GM23338 (cell line): ENCODE data around the gene MYO5A. TPM values are rescaled to one million over a fixed set of nuclear protein-coding genes. Genes with fewer than 3 reads are reported as not detected.

ENCODE experiments used
- ATAC-seq: fragments of 200-7000 bp; cut with Tn5 transposase; 3 replicates; pipeline ENCODE4 v1.9.1; 2020
- DNase-seq: peaks from one replicate; pipeline ENCODE4 v3.0.0-alpha.2; 2015; ENCODE audit warnings: low spot score
- H2AFZ ChIP-seq: fragments of 200-600 bp; sonication (generic); 2 replicates; pipeline ENCODE4 v1.8.0; 2016; ENCODE audit warnings: antibody characterized with exemption, mild to moderate bottlenecking, moderate library complexity
- H3F3A ChIP-seq: fragments of 200-600 bp; sonication (generic); replicated peaks from 2 replicates; pipeline ENCODE4 v1.8.0; 2017; ENCODE audit warnings: antibody characterized with exemption, mixed run types, low read depth
- H3K27ac ChIP-seq: fragments of 200-600 bp; sonication (generic); 2 replicates; pipeline ENCODE4 v1.6.1; 2016; ENCODE audit warnings: low read depth
- H3K27me3 ChIP-seq: fragments of 200-600 bp; sonication (generic); 2 replicates; pipeline ENCODE4 v1.8.0; 2016; ENCODE audit warnings: mild to moderate bottlenecking, mixed run types, moderate library complexity; ENCODE audit not compliant: insufficient read depth
- H3K36me3 ChIP-seq: fragments of 200-600 bp; sonication (generic); 2 replicates; pipeline ENCODE4 v1.8.0; 2016; ENCODE audit warnings: mild to moderate bottlenecking; ENCODE audit not compliant: insufficient read depth
- H3K4me1 ChIP-seq: fragments of 200-600 bp; sonication (generic); 2 replicates; pipeline ENCODE4 v1.8.0; 2016; ENCODE audit warnings: mild to moderate bottlenecking, moderate library complexity; ENCODE audit not compliant: insufficient read depth
- H3K4me2 ChIP-seq: fragments of 200-600 bp; sonication (generic); 2 replicates; pipeline ENCODE4 v1.7.1; 2017; ENCODE audit warnings: mixed run types
- H3K4me3 ChIP-seq: fragments of 200-600 bp; sonication (generic); 2 replicates; pipeline ENCODE4 v1.6.1; 2016; ENCODE audit warnings: mixed run types
- H3K79me2 ChIP-seq: fragments of 200-600 bp; sonication (generic); replicated peaks from 2 replicates; pipeline ENCODE4 v1.8.0; 2017; ENCODE audit warnings: mild to moderate bottlenecking; ENCODE audit not compliant: insufficient read depth
- H3K9me2 ChIP-seq: fragments of 200-600 bp; sonication (generic); 2 replicates; pipeline ENCODE4 v1.8.0; 2017; ENCODE audit not compliant: insufficient read depth
- H4K20me1 ChIP-seq: fragments of 200-600 bp; sonication (generic); replicated peaks from 2 replicates; pipeline ENCODE4 v1.8.0; 2017; ENCODE audit warnings: mild to moderate bottlenecking; ENCODE audit not compliant: insufficient read depth
- H3K27ac Mint-ChIP-seq: 2 replicates; pipeline ENCODE4 v1.8.0; 2020; ENCODE audit warnings: inconsistent platforms, mild to moderate bottlenecking, moderate library complexity, mixed read lengths
- H3K27me3 Mint-ChIP-seq: 3 replicates; pipeline ENCODE4 v1.8.0; 2022; ENCODE audit warnings: low read depth, mild to moderate bottlenecking, moderate library complexity, mixed read lengths, inconsistent platforms; ENCODE audit not compliant: insufficient read depth, poor library complexity
- H3K36me3 Mint-ChIP-seq: 3 replicates; pipeline ENCODE4 v1.8.0; 2021; ENCODE audit warnings: low read depth, mild to moderate bottlenecking, inconsistent platforms, moderate library complexity, mixed read lengths
- H3K4me1 Mint-ChIP-seq: 3 replicates; pipeline ENCODE4 v1.8.0; 2020; ENCODE audit warnings: mild to moderate bottlenecking, inconsistent platforms, mixed read lengths
- H3K4me3 Mint-ChIP-seq: 3 replicates; pipeline ENCODE4 v1.8.0; 2021; ENCODE audit warnings: moderate library complexity, mild to moderate bottlenecking, inconsistent platforms, mixed read lengths
- H3K9me3 Mint-ChIP-seq: 3 replicates; pipeline ENCODE4 v1.8.0; 2020; ENCODE audit warnings: moderate library complexity, mild to moderate bottlenecking, inconsistent platforms, mixed read lengths
- CREB1 ChIP-seq: fragments of 250-450 bp; sonication (Bioruptor Pico); IDR thresholded peaks from 2 replicates; pipeline ENCODE4 v1.5.0; 2020; ENCODE audit warnings: low read depth, mild to moderate bottlenecking, moderate library complexity
- CTCF ChIP-seq, 2 experiments: fragments of 200-600 bp in 1 of 2; sonication (generic) in 1 of 2; conservative IDR thresholded peaks; 2 replicates each; pipeline versions ENCODE4 v1.5.1 to v1.6.1; 2016 to 2017; ENCODE audit warnings: antibody characterized with exemption in 2 of 2, low read depth in 2 of 2, mild to moderate bottlenecking in 2 of 2, moderate library complexity in 1 of 2
- EZH2 ChIP-seq: fragments of 200-600 bp; sonication (generic); IDR thresholded peaks from one replicate; pipeline ENCODE4 v1.8.0; 2017; ENCODE audit warnings: antibody characterized with exemption, mild to moderate bottlenecking, low read depth; ENCODE audit not compliant: unreplicated experiment
- EZH2phosphoT487 ChIP-seq: fragments of 200-600 bp; sonication (generic); IDR thresholded peaks from one replicate; pipeline ENCODE4 v1.8.1; 2018; ENCODE audit warnings: antibody characterized with exemption; ENCODE audit not compliant: unreplicated experiment
- POLR2AphosphoS5 ChIP-seq: IDR thresholded peaks from 2 replicates; pipeline ENCODE4 v1.6.1; 2016; ENCODE audit warnings: antibody characterized with exemption, low read depth
- ZNF114 ChIP-seq: fragments of 250-450 bp; sonication (Bioruptor Pico); IDR thresholded peaks from 2 replicates; pipeline ENCODE4 v1.5.0; 2020; ENCODE audit warnings: mild to moderate bottlenecking, moderate library complexity
- polyA plus RNA-seq: library from polyadenylated mRNA; unstranded; fragments of >200 nt; fragmentation: Nextera tagmentation; extraction: Ambion mirVana; gene quantifications from 2 replicates; pipeline ENCODE4 v1.2.1, GENCODE V29; 2016
- total RNA-seq: library from RNA; depleted of rRNA; stranded (reverse); fragments of >200 nt; shearing (Covaris generic); gene quantifications from 2 replicates; pipeline ENCODE4 v1.2.3, GENCODE V29; 2014
- TF ChIP-seq, protein P1 (sequence below): fragments of 250-450 bp; sonication (Bioruptor Pico); IDR thresholded peaks from 2 replicates; pipeline ENCODE4 v1.5.0; 2020; ENCODE audit warnings: mild to moderate bottlenecking, moderate library complexity

The MYO5A gene
- total and polyA plus RNA-seq, 2 experiments from 2014 or later, result 5.7 to 31.8 TPM

GRCh38 chr15:52328680-52329079, 200.0 kb downstream of the MYO5A start (continued):
- TF ChIP-seq, protein P1, sequence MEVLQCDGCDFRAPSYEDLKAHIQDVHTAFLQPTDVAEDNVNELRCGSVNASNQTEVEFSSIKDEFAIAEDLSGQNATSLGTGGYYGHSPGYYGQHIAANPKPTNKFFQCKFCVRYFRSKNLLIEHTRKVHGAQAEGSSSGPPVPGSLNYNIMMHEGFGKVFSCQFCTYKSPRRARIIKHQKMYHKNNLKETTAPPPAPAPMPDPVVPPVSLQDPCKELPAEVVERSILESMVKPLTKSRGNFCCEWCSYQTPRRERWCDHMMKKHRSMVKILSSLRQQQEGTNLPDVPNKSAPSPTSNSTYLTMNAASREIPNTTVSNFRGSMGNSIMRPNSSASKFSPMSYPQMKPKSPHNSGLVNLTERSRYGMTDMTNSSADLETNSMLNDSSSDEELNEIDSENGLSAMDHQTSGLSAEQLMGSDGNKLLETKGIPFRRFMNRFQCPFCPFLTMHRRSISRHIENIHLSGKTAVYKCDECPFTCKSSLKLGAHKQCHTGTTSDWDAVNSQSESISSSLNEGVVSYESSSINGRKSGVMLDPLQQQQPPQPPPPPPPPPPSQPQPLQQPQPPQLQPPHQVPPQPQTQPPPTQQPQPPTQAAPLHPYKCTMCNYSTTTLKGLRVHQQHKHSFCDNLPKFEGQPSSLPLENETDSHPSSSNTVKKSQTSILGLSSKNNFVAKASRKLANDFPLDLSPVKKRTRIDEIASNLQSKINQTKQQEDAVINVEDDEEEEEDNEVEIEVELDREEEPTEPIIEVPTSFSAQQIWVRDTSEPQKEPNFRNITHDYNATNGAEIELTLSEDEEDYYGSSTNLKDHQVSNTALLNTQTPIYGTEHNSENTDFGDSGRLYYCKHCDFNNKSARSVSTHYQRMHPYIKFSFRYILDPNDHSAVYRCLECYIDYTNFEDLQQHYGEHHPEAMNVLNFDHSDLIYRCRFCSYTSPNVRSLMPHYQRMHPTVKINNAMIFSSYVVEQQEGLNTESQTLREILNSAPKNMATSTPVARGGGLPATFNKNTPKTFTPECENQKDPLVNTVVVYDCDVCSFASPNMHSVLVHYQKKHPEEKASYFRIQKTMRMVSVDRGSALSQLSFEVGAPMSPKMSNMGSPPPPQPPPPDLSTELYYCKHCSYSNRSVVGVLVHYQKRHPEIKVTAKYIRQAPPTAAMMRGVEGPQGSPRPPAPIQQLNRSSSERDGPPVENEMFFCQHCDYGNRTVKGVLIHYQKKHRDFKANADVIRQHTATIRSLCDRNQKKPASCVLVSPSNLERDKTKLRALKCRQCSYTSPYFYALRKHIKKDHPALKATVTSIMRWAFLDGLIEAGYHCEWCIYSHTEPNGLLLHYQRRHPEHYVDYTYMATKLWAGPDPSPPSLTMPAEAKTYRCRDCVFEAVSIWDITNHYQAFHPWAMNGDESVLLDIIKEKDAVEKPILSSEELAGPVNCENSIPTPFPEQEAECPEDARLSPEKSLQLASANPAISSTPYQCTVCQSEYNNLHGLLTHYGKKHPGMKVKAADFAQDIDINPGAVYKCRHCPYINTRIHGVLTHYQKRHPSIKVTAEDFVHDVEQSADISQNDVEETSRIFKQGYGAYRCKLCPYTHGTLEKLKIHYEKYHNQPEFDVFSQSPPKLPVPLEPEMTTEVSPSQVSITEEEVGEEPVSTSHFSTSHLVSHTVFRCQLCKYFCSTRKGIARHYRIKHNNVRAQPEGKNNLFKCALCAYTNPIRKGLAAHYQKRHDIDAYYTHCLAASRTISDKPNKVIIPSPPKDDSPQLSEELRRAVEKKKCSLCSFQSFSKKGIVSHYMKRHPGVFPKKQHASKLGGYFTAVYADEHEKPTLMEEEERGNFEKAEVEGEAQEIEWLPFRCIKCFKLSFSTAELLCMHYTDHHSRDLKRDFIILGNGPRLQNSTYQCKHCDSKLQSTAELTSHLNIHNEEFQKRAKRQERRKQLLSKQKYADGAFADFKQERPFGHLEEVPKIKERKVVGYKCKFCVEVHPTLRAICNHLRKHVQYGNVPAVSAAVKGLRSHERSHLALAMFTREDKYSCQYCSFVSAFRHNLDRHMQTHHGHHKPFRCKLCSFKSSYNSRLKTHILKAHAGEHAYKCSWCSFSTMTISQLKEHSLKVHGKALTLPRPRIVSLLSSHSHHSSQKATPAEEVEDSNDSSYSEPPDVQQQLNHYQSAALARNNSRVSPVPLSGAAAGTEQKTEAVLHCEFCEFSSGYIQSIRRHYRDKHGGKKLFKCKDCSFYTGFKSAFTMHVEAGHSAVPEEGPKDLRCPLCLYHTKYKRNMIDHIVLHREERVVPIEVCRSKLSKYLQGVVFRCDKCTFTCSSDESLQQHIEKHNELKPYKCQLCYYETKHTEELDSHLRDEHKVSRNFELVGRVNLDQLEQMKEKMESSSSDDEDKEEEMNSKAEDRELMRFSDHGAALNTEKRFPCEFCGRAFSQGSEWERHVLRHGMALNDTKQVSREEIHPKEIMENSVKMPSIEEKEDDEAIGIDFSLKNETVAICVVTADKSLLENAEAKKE (CRISPR knock-in tag), result no peak

DNA sequence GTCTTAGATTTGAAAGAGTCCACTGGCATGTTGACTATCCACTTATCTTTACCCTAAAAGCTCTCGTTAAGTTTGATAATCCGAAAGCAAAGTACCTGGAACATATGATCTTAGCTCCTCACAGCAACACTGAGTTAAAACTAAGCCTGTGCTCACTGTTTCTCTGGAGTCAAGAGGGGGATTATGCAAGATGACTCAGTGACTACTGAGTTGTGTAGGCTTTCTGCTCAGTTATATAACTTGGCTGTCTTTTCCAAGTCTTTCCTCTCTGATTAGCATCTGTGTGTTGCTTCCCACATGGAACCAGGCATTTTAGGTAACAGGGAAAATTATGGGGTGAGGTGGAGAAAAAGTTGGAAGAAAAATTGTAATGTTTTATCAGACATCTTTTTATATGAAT, 201.9 kb downstream of the MYO5A start:
- H3K4me3 ChIP-seq, result no peak overlapping the region
- Mint-ChIP-seq H3K9me3 (no peaks in the 10 kb centered on the region), H3K4me1 (peaks cover 7% of the 10 kb centered on the region), H3K36me3 (peaks cover 6% of the 10 kb centered on the region; the same call in 2 of the 3 replicates), H3K4me3 (no peak overlapping the region), H3K27me3 (no peaks in the 10 kb centered on the region), H3K27ac (no peak overlapping the region)
- H3K36me3 ChIP-seq, result no peaks in the 10 kb centered on the region
- H3F3A ChIP-seq, result no peaks in the 10 kb centered on the region
- DNase-seq (no peak), ATAC-seq (no peak)
- H3K27ac ChIP-seq, result no peak overlapping the region
- H3K4me2 ChIP-seq, result no peak overlapping the region
- H3K27me3 ChIP-seq, result no peaks in the 10 kb centered on the region
- H3K9me2 ChIP-seq, result no peaks in the 10 kb centered on the region
- no peaks in the 10 kb centered on the region for H3K4me1 ChIP-seq
- no peaks in the 10 kb centered on the region for H4K20me1 ChIP-seq
- no peaks in the 10 kb centered on the region for H3K79me2 ChIP-seq
- no peak overlapping the region for H2AFZ ChIP-seq
- TF ChIP-seq EZH2 (no peak), EZH2phosphoT487 (no peak), POLR2AphosphoS5 (no peak), ZNF114 (no peak), CREB1 (CRISPR knock-in tag) (no peak), CTCF (conservative IDR thresholded peaks at IDR 0.05; ENCODE audit: low read depth in 2 of 2) (no peak)
- TF ChIP-seq, protein P1 (CRISPR knock-in tag), result no peak
